Gastrocnemius medialis (tissue), 4 donors: ENCODE measurements around the gene SPACDR. TPM values are rescaled to one million over a fixed set of nuclear protein-coding genes. Genes with fewer than 3 reads are reported as not detected.

Experiments used
- ATAC-seq, 2 donors: fragments of 150-250 bp; one replicate each; pipeline ENCODE4 v1.9.1; 2016
- DNase-seq, 2 donors: peaks; one replicate each; pipeline ENCODE4 v3.0.0-alpha.2; 2019
- H3K27ac ChIP-seq, 4 donors: fragments of 200-600 bp; sonication (generic); 1 replicate in 1 of 4; 2 replicates in 3 of 4; pipeline ENCODE4 v1.5.1; 2016 to 2018; ENCODE audit warnings: mild to moderate bottlenecking in 2 of 4, moderate library complexity in 1 of 4
- H3K27me3 ChIP-seq, 3 donors: fragments of 200-600 bp; sonication (generic) in 2 of 3; 1 replicate in 1 of 3; 2 replicates in 2 of 3; pipeline versions ENCODE4 v1.5.1 to v1.6.0; 2016 to 2019; ENCODE audit warnings: mild to moderate bottlenecking in 1 of 3, moderate library complexity in 1 of 3
- H3K36me3 ChIP-seq, 2 donors: fragments of 200-600 bp; sonication (generic) in 1 of 2; one replicate each; pipeline ENCODE4 v1.5.1; 2017 to 2018
- H3K4me1 ChIP-seq, 2 donors: fragments of 200-600 bp; sonication (generic) in 1 of 2; one replicate each; pipeline ENCODE4 v1.5.1; 2016 to 2017; ENCODE audit warnings: mild to moderate bottlenecking in 2 of 2
- H3K4me3 ChIP-seq, 4 donors: fragments of 200-600 bp; sonication (generic) in 3 of 4; 1 replicate in 1 of 4; 2 replicates in 3 of 4; pipeline ENCODE4 v1.5.1; 2016 to 2019; ENCODE audit warnings: mild to moderate bottlenecking in 2 of 4
- H3K9me3 ChIP-seq, 3 donors: fragments of 200-600 bp; sonication (generic) in 2 of 3; 1 replicate in 1 of 3; 2 replicates in 2 of 3; pipeline ENCODE4 v1.5.1; 2016 to 2019
- POLR2A ChIP-seq, 2 donors: fragments of 450-650 bp; IDR thresholded peaks; one replicate each; pipeline ENCODE4 v1.6.1; 2017; ENCODE audit warnings: antibody characterized with exemption in 2 of 2, mild to moderate bottlenecking in 2 of 2, moderate library complexity in 2 of 2
- in situ Hi-C, 4 donors: fragments of 200-750 bp; cut with MboI; loops; one replicate each; pipeline versions ENCODE4 v1.15.0 to v1.8.0; 2017; ENCODE audit warnings: low sequenced_read_pairs in 4 of 4
- intact Hi-C: fragments of 100-400 bp; cut with DNase I; formaldehyde crosslinking; loops from one replicate; pipeline ENCODE4 v1.15.1; 2023; ENCODE audit warnings: low total_unique reads
- total RNA-seq, 4 donors: library from RNA; depleted of rRNA; stranded (reverse); fragments of >200 nt; gene quantifications; one replicate each; pipeline versions ENCODE4 v1.1.0 to v1.2.3, GENCODE V29; 2016
- TF ChIP-seq, protein P1 (sequence below), 5 experiments: fragments of 450-650 bp in 3 of 5; fragments of 200-600 bp in 2 of 5; sonication (generic) in 2 of 5; IDR thresholded peaks in 4 of 5; conservative IDR thresholded peaks in 1 of 5; 1 replicate in 4 of 5; 2 replicates in 1 of 5; pipeline ENCODE4 v1.5.1; 2016 to 2019; ENCODE audit warnings: antibody characterized with exemption in 5 of 5, mild to moderate bottlenecking in 3 of 5, moderate library complexity in 3 of 5

The SPACDR gene
- total RNA-seq, 4 donors from 2014 or later = 0.29 TPM; not detected in 3

GRCh38 chr7:100428199-100428966 is 35.7 kb downstream of the SPACDR start, which contains the start of gene ZCWPW1:
Gene ZCWPW1 (minus strand): TSS chr7:100428703. CDS start chr7:100420649, 8,054 bp downstream.
- peak; percentile 90 to 95 for DNase-seq
- intact Hi-C loops = loop anchor here (2.0 to 10.0 kb wide), 4 partner anchors 91 to 874 kb away; partner anchors contain the start of genes AGFG2, AP4M1, FAM200A and MCM7
- Histone ChIP-seq H3K9me3 (no peaks in the 10 kb centered on the region), H3K27me3 (no peaks in the 10 kb centered on the region), H3K4me1 (peaks cover 24 to 29% of the 10 kb centered on the region in 2 donors), H3K27ac (peak within 1 kb of the TSS; percentile 90 to 99 (median 98)), H3K4me3 (peak within 1 kb of the TSS; percentile 74 to 88 (median 83)), H3K36me3 (peaks cover 0 to 11% of the 10 kb centered on the region in 2 donors)
- ATAC-seq = peak; percentile 67 to 68
- in situ Hi-C loops = loop anchor here in 1 of 4 donors (25.0 kb wide), 1 partner anchor 434 kb away; the partner anchor contains the start of genes SLC12A9 and TRIP6
- TF ChIP-seq POLR2A (IDR thresholded peaks at IDR 0.05) = peak; percentile 98 to 99
- TF ChIP-seq, protein P1, sequence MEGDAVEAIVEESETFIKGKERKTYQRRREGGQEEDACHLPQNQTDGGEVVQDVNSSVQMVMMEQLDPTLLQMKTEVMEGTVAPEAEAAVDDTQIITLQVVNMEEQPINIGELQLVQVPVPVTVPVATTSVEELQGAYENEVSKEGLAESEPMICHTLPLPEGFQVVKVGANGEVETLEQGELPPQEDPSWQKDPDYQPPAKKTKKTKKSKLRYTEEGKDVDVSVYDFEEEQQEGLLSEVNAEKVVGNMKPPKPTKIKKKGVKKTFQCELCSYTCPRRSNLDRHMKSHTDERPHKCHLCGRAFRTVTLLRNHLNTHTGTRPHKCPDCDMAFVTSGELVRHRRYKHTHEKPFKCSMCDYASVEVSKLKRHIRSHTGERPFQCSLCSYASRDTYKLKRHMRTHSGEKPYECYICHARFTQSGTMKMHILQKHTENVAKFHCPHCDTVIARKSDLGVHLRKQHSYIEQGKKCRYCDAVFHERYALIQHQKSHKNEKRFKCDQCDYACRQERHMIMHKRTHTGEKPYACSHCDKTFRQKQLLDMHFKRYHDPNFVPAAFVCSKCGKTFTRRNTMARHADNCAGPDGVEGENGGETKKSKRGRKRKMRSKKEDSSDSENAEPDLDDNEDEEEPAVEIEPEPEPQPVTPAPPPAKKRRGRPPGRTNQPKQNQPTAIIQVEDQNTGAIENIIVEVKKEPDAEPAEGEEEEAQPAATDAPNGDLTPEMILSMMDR (IDR thresholded peaks at IDR 0.05 in 4 of 5, conservative IDR thresholded peaks at IDR 0.05 in 1 of 5) = peak in 2 of 5 experiments; percentile 5 to 17

GRCh38 chr7:100427762-100428198 is 36.3 kb downstream of the SPACDR start:
- Histone ChIP-seq H3K27me3 (no peaks in the 10 kb centered on the region), H3K27ac (peak overlapping the region; percentile 90 to 99 (median 98)), H3K4me1 (peaks cover 24 to 29% of the 10 kb centered on the region in 2 donors), H3K36me3 (peaks cover 0 to 8% of the 10 kb centered on the region in 2 donors), H3K4me3 (peak overlapping the region; percentile 72 to 88 (median 80)), H3K9me3 (no peaks in the 10 kb centered on the region)
- intact Hi-C loops (loop anchor here (2.0 to 10.0 kb wide), 4 partner anchors 90 to 873 kb away; partner anchors contain the start of genes AGFG2, AP4M1, FAM200A and MCM7), in situ Hi-C loops (loop anchor here in 1 of 4 donors (25.0 kb wide), 1 partner anchor 435 kb away; the partner anchor contains the start of genes SLC12A9 and TRIP6)
- no peak for ATAC-seq
- DNase-seq = no peak
- TF ChIP-seq, protein P1 (IDR thresholded peaks at IDR 0.05 in 4 of 5, conservative IDR thresholded peaks at IDR 0.05 in 1 of 5) = no peak
- no peak for TF ChIP-seq POLR2A (IDR thresholded peaks at IDR 0.05)

DNA sequence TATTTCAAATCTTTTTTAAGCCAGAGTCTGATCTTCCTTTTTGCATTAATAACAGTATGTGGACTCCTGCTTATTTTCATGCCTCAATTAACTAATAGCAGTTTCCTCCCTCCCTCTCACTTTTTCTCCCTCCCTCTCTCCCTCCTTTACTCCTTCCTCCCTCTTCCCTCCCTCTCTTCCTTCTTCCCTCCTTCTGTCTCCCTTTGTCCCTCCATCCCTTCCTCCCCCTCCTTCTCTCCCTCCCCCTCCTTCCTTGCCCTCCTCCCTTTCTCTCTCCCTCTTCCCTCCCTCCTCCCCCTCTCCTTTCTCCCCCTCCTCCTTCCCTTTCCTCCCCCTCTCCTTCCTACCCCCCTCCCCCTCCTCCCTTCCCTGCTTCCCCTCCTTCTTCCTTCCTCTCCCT is 37.5 kb downstream of the SPACDR start:
- in situ Hi-C loops = loop anchor here in 1 of 4 donors (25.0 kb wide), 1 partner anchor 436 kb away; the partner anchor contains the start of genes SLC12A9 and TRIP6
- H3K4me3 ChIP-seq = no peak overlapping the region
- no peak for TF ChIP-seq POLR2A (IDR thresholded peaks at IDR 0.05)
- TF ChIP-seq, protein P1 (IDR thresholded peaks at IDR 0.05 in 4 of 5, conservative IDR thresholded peaks at IDR 0.05 in 1 of 5) = no peak
- H3K4me1 ChIP-seq = peaks cover 14 to 19% of the 10 kb centered on the region in 2 donors
- no peaks in the 10 kb centered on the region for H3K27me3 ChIP-seq
- no peaks in the 10 kb centered on the region for H3K9me3 ChIP-seq
- peaks cover 0 to 5% of the 10 kb centered on the region in 2 donors for H3K36me3 ChIP-seq
- intact Hi-C loops = loop anchor here (5.0 to 10.0 kb wide), 3 partner anchors 89 to 872 kb away; partner anchors contain the start of genes AP4M1, FAM200A, MCM7 and ZNF655
- DNase-seq (no peak), ATAC-seq (no peak)
- no peak overlapping the region for H3K27ac ChIP-seq

DNA sequence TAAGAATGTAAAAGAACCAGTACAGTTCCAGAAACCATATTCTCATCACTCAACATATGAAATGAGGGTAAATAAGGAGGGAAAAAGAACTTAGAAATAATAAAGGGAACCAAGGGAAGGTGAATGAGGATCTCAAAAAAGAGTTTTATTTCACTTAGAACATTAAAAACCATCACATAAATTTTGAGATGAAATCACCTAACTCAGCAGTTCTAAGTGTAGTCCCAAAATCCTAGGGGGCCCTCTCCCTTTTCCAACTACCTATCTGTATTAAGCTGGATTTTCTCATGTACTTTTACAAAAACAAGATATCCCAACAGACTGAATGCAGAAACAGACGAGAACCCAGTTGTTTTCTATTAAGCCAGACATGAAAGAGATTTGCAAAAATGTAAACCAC is 38.7 kb downstream of the SPACDR start:
- Histone ChIP-seq H3K4me1 (peaks cover 2 to 7% of the 10 kb centered on the region in 2 donors), H3K36me3 (peaks cover 0 to 5% of the 10 kb centered on the region in 2 donors), H3K27ac (no peak overlapping the region), H3K9me3 (no peaks in the 10 kb centered on the region), H3K4me3 (no peak overlapping the region), H3K27me3 (no peaks in the 10 kb centered on the region)
- TF ChIP-seq POLR2A (IDR thresholded peaks at IDR 0.05) = no peak
- TF ChIP-seq, protein P1 (IDR thresholded peaks at IDR 0.05 in 4 of 5, conservative IDR thresholded peaks at IDR 0.05 in 1 of 5) = no peak
- in situ Hi-C loops (loop anchor here in 1 of 4 donors (25.0 kb wide), 1 partner anchor 437 kb away; the partner anchor contains the start of genes SLC12A9 and TRIP6), intact Hi-C loops (loop anchor here (5.0 to 10.0 kb wide), 3 partner anchors 88 to 871 kb away; partner anchors contain the start of genes AP4M1, FAM200A, MCM7 and ZNF655)
- DNase-seq (no peak), ATAC-seq (no peak)
